GM21526 (cell line): ENCODE data around the gene SPRR2E.
"Not testable (repeated sequence)": the region's sequence is repeated elsewhere in the genome, so short reads cannot be mapped to it uniquely, and the experiment has no call there.

Experiments used
- ATAC-seq: cut with Tn5 transposase; IDR thresholded peaks from one replicate; pipeline ENCODE4 v1.9.1; 2021; ENCODE audit warnings: moderate library complexity; ENCODE audit not compliant: unreplicated experiment, low FRiP score

SPRR2E gene

GRCh38 chr1:153094426-153094825, at the start of gene SPRR2E:
Gene SPRR2E, minus strand, starts transcription at chr1:153094526. Its CDS starts 775 bp downstream, at chr1:153093751.
- no peak for ATAC-seq

GRCh38 chr1:153141377-153141776, 47.1 kb upstream of the SPRR2E start:
- ATAC-seq: no peak

- no peak for ATAC-seq
Observed at GRCh38 chr1:153140484-153140883, 46.2 kb upstream of the SPRR2E start.

- no peak for ATAC-seq
Observed at GRCh38 chr1:153133743-153134142, 39.4 kb upstream of the SPRR2E start.

GRCh38 chr1:153133267-153133666, 38.9 kb upstream of the SPRR2E start:
- ATAC-seq: no peak

- not testable (repeated sequence) for ATAC-seq
Observed at GRCh38 chr1:153128688-153129087, 34.4 kb upstream of the SPRR2E start.

- no peak for ATAC-seq
Observed at GRCh38 chr1:153127296-153127695, 33.0 kb upstream of the SPRR2E start.

- ATAC-seq: no peak
Observed at GRCh38 chr1:153125536-153125935, 31.2 kb upstream of the SPRR2E start.

- ATAC-seq: not testable (repeated sequence)
Observed at GRCh38 chr1:153123793-153124192, 29.5 kb upstream of the SPRR2E start.

GRCh38 chr1:153122831-153123421, 28.6 kb upstream of the SPRR2E start:
- no peak for ATAC-seq

- no peak for ATAC-seq
Observed at GRCh38 chr1:153120945-153121344, 26.6 kb upstream of the SPRR2E start.

GRCh38 chr1:153119491-153119971, 25.2 kb upstream of the SPRR2E start:
- ATAC-seq: no peak

- not testable (repeated sequence) for ATAC-seq
Observed at GRCh38 chr1:153115264-153115663, 20.9 kb upstream of the SPRR2E start.

- no peak for ATAC-seq
Observed at GRCh38 chr1:153113416-153113815, 19.1 kb upstream of the SPRR2E start, which contains the start of gene SPRR2F. Gene SPRR2F, minus strand, starts transcription at chr1:153113516. Its CDS starts 783 bp downstream, at chr1:153112733.

GRCh38 chr1:153112454-153112853, 18.1 kb upstream of the SPRR2E start:
- not testable (repeated sequence) for ATAC-seq

GRCh38 chr1:153100245-153100644, 5.9 kb upstream of the SPRR2E start:
- no peak for ATAC-seq

- no peak for ATAC-seq
Observed at GRCh38 chr1:153099461-153100045, 5.2 kb upstream of the SPRR2E start.

GRCh38 chr1:153095764-153096163, 1.4 kb upstream of the SPRR2E start:
- no peak for ATAC-seq

- no peak for ATAC-seq
Observed at GRCh38 chr1:153087652-153088051, 6.7 kb downstream of the SPRR2E start.

GRCh38 chr1:153081736-153082135, 12.6 kb downstream of the SPRR2E start:
- no peak for ATAC-seq

- no peak for ATAC-seq
Observed at GRCh38 chr1:153072806-153073726, 21.3 kb downstream of the SPRR2E start.
